ENCODE measurements around the gene SLC5A12.

SLC5A12 gene

GRCh38 chr11:26765323-26765722 is 43.5 kb upstream of the SLC5A12 start:
- Histone ChIP-seq H2AFZ (ENCODE audit: low read length) (no peak overlapping the region), H3K9ac (ENCODE audit: low read length) (no peak overlapping the region), H3K4me2 (ENCODE audit: low read depth, low read length) (no peak overlapping the region), H3K27me3 (replicated peaks; ENCODE audit: insufficient read depth, low read length) (no peaks in the 10 kb centered on the region), H4K20me1 (ENCODE audit: insufficient read depth, low read length) (no peaks in the 10 kb centered on the region), H3K9me2 (replicated peaks; ENCODE audit: insufficient read depth, low read length) (no peaks in the 10 kb centered on the region), H3K4me3 (ENCODE audit: low read length) (no peak overlapping the region), H3K4me1 (ENCODE audit: low read length) (no peaks in the 10 kb centered on the region), H3F3A (ENCODE audit: insufficient read depth, low read length) (no peaks in the 10 kb centered on the region), H3K9me3 (replicated peaks; ENCODE audit: insufficient read depth, low read length) (no peaks in the 10 kb centered on the region), H3K79me2 (ENCODE audit: low read length) (no peaks in the 10 kb centered on the region), H3K27ac (ENCODE audit: low read length) (no peak overlapping the region), H3K36me3 (replicated peaks; ENCODE audit: insufficient read depth, low read length) (no peaks in the 10 kb centered on the region)
- TF ChIP-seq EZH2phosphoT487 (IDR thresholded peaks at IDR 0.05; ENCODE audit: low read length) (no peak), CTCF (IDR thresholded peaks at IDR 0.05; ENCODE audit: low read length) (no peak), EZH2 (optimal IDR thresholded peaks at IDR 0.05; ENCODE audit: low read depth, low read length) (no peak)
- DNase-seq: no peak

DNA sequence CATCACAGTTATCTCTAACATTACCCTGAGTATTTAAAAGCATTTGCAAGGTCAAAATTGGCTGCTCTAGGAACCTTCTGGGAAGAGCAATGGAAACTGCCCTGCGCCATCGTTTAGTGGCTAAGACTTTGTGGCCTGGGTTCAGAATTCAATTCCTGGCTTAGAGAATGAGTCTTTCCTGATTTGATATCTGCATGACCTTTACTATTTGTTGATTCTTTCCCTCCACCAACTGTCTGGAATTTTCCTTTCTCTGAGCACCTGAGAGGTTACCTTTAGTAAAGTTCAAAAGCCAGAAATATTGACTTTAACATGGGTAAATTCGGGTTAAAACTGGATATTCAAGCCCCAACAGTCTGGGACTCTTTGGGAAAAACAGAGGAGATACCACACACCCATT is 43.0 kb upstream of the SLC5A12 start:
- H2AFZ ChIP-seq (ENCODE audit: low read length): no peak overlapping the region
- no peaks in the 10 kb centered on the region for H3F3A ChIP-seq (ENCODE audit: insufficient read depth, low read length)
- no peaks in the 10 kb centered on the region for H3K9me3 ChIP-seq (replicated peaks; ENCODE audit: insufficient read depth, low read length)
- H3K79me2 ChIP-seq (ENCODE audit: low read length): no peaks in the 10 kb centered on the region
- no peaks in the 10 kb centered on the region for H3K4me1 ChIP-seq (ENCODE audit: low read length)
- DNase-seq: no peak
- H4K20me1 ChIP-seq (ENCODE audit: insufficient read depth, low read length): no peaks in the 10 kb centered on the region
- no peak overlapping the region for H3K27ac ChIP-seq (ENCODE audit: low read length)
- no peak overlapping the region for H3K4me3 ChIP-seq (ENCODE audit: low read length)
- H3K9ac ChIP-seq (ENCODE audit: low read length): no peak overlapping the region
- no peaks in the 10 kb centered on the region for H3K36me3 ChIP-seq (replicated peaks; ENCODE audit: insufficient read depth, low read length)
- TF ChIP-seq EZH2phosphoT487 (IDR thresholded peaks at IDR 0.05; ENCODE audit: low read length): no peak
- no peak for TF ChIP-seq CTCF (IDR thresholded peaks at IDR 0.05; ENCODE audit: low read length)
- TF ChIP-seq EZH2 (optimal IDR thresholded peaks at IDR 0.05; ENCODE audit: low read depth, low read length): no peak
- H3K27me3 ChIP-seq (replicated peaks; ENCODE audit: insufficient read depth, low read length): no peaks in the 10 kb centered on the region
- no peaks in the 10 kb centered on the region for H3K9me2 ChIP-seq (replicated peaks; ENCODE audit: insufficient read depth, low read length)
- H3K4me2 ChIP-seq (ENCODE audit: low read depth, low read length): no peak overlapping the region

- Histone ChIP-seq H3K9ac (ENCODE audit: low read length) (no peak overlapping the region), H3K4me1 (ENCODE audit: low read length) (no peaks in the 10 kb centered on the region), H3K27ac (ENCODE audit: low read length) (no peak overlapping the region), H3K36me3 (replicated peaks; ENCODE audit: insufficient read depth, low read length) (no peaks in the 10 kb centered on the region), H3K9me3 (replicated peaks; ENCODE audit: insufficient read depth, low read length) (no peaks in the 10 kb centered on the region), H3K9me2 (replicated peaks; ENCODE audit: insufficient read depth, low read length) (no peaks in the 10 kb centered on the region), H3F3A (ENCODE audit: insufficient read depth, low read length) (no peaks in the 10 kb centered on the region), H3K4me2 (ENCODE audit: low read depth, low read length) (no peak overlapping the region), H2AFZ (ENCODE audit: low read length) (no peak overlapping the region), H3K27me3 (replicated peaks; ENCODE audit: insufficient read depth, low read length) (no peaks in the 10 kb centered on the region), H3K4me3 (ENCODE audit: low read length) (no peak overlapping the region), H4K20me1 (ENCODE audit: insufficient read depth, low read length) (no peaks in the 10 kb centered on the region), H3K79me2 (ENCODE audit: low read length) (no peaks in the 10 kb centered on the region)
- TF ChIP-seq EZH2phosphoT487 (IDR thresholded peaks at IDR 0.05; ENCODE audit: low read length) (no peak), CTCF (IDR thresholded peaks at IDR 0.05; ENCODE audit: low read length) (no peak)
- DNase-seq: no peak
Measured at GRCh38 chr11:26764315-26764714, 42.5 kb upstream of the SLC5A12 start.
